ENCODE measurements around the gene ZMIZ1.
A peak's percentile ranks its signal among the peaks of the same experiment; 100 is the strongest.

The ZMIZ1 gene

DNA sequence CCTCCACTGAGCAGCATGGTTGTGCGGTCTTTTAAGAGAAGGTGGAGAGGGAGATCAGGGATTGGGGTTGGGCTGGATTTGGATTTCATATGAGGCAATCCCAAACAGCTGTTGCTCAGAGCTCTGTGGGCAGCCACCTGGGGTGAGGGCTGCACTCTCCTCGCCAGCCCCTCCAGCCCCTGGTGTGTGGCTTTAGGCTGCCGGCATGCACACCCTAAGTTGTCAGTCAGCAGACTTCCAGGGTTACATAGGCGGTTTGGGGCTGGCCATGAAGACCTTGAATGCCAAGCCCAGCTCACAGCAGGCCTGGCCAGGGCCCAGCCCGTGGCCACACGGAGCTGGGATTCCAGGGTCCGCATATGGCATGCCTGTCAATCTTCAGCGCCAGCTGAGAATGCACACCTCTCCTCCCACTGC lies 54.8 kb downstream of the ZMIZ1 start:
- no peak for TF ChIP-seq CTCF (conservative IDR thresholded peaks at IDR 0.05; ENCODE audit: control insufficient read depth, insufficient read depth, low read depth, low read length)
- no peak overlapping the region for H3K4me3 ChIP-seq (ENCODE audit: control insufficient read depth, low read depth, low read length)
- DNase-seq (ENCODE audit: low read depth): no peak

- no peak for TF ChIP-seq CTCF (conservative IDR thresholded peaks at IDR 0.05; ENCODE audit: control insufficient read depth, insufficient read depth, low read depth, low read length)
- DNase-seq (ENCODE audit: low read depth): no peak
- H3K4me3 ChIP-seq (ENCODE audit: control insufficient read depth, low read depth, low read length): no peak overlapping the region
Observed at GRCh38 chr10:79124066-79124465, 55.3 kb downstream of the ZMIZ1 start.

GRCh38 chr10:79125092-79125491 lies 56.3 kb downstream of the ZMIZ1 start:
- TF ChIP-seq CTCF (conservative IDR thresholded peaks at IDR 0.05; ENCODE audit: control insufficient read depth, insufficient read depth, low read depth, low read length): no peak
- H3K4me3 ChIP-seq (ENCODE audit: control insufficient read depth, low read depth, low read length): no peak overlapping the region
- no peak for DNase-seq (ENCODE audit: low read depth)

GRCh38 chr10:79126351-79127080 lies 57.8 kb downstream of the ZMIZ1 start:
- H3K4me3 ChIP-seq (ENCODE audit: control insufficient read depth, low read depth, low read length): no peak overlapping the region
- TF ChIP-seq CTCF (conservative IDR thresholded peaks at IDR 0.05; ENCODE audit: control insufficient read depth, insufficient read depth, low read depth, low read length): no peak
- DNase-seq (ENCODE audit: low read depth): no peak

GRCh38 chr10:79127151-79127961 lies 58.6 kb downstream of the ZMIZ1 start:
- DNase-seq (ENCODE audit: low read depth): peak; percentile 87
- H3K4me3 ChIP-seq (ENCODE audit: control insufficient read depth, low read depth, low read length): no peak overlapping the region
- no peak for TF ChIP-seq CTCF (conservative IDR thresholded peaks at IDR 0.05; ENCODE audit: control insufficient read depth, insufficient read depth, low read depth, low read length)

DNA sequence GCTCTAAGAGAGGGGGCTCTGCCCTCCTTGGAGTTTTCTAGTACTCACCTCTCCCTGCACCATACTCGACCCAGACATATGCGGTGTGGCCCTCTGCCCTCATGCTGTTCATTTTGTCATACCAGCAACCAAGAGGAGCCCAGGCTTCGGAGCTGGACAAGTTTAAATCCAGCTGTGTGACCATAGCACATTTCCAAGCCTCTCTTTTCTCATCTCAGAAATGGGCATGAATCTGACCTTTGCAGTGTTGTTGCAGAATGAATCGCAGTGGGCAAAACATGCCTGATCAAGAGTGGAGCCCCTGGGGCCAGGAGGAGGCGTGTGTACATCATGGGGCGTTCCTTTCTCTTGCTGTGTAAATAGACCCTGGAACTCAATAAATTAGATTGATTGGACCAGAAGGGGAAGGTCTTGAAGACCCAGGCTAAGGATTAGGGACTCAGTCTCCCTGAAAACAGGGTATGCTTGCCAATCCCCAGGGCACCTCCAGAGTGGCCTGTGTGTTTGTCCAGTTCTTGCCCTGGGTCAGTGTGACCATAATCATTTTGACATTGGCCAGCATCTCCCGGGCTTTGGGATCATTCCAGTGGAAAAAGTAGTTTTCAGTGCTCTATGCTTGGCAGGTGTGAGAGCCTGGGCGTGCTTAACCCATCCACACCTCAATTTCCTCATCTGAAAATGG lies 59.6 kb downstream of the ZMIZ1 start:
- no peak for TF ChIP-seq CTCF (conservative IDR thresholded peaks at IDR 0.05; ENCODE audit: control insufficient read depth, insufficient read depth, low read depth, low read length)
- no peak for DNase-seq (ENCODE audit: low read depth)
- H3K4me3 ChIP-seq (ENCODE audit: control insufficient read depth, low read depth, low read length): no peak overlapping the region
